Testis (tissue), 3 donors: ENCODE measurements around the gene NLRP6. TPM values are rescaled to one million over a fixed set of nuclear protein-coding genes. Genes with fewer than 3 reads are reported as not detected.
"Not testable (repeated sequence)": the region's sequence is repeated elsewhere in the genome, so short reads cannot be mapped to it uniquely, and the experiment has no call there.

ENCODE experiments used
- DNase-seq: peaks from one replicate; pipeline ENCODE4 v3.0.0-alpha.2; 2019
- H3K27ac ChIP-seq, 2 donors: fragments of 200-600 bp; sonication (generic); one replicate each; pipeline ENCODE4 v1.5.1; 2019
- H3K27me3 ChIP-seq: fragments of 200-600 bp; sonication (generic); one replicate; pipeline ENCODE4 v1.5.1; 2019
- H3K36me3 ChIP-seq: fragments of 200-600 bp; sonication (generic); one replicate; pipeline ENCODE4 v1.5.1; 2017; ENCODE audit warnings: low read depth; ENCODE audit errors: missing control alignments
- H3K4me1 ChIP-seq: fragments of 200-600 bp; sonication (generic); one replicate; pipeline ENCODE4 v1.5.1; 2019
- H3K4me3 ChIP-seq, 2 donors: fragments of 200-600 bp; sonication (generic); one replicate each; pipeline ENCODE4 v1.5.1; 2017 to 2019
- H3K9me3 ChIP-seq: fragments of 200-600 bp; sonication (generic); one replicate; pipeline ENCODE4 v1.5.1; 2017
- POLR2A ChIP-seq: fragments of 450-650 bp; IDR thresholded peaks from one replicate; pipeline ENCODE4 v1.6.1; 2017; ENCODE audit warnings: antibody characterized with exemption, mild to moderate bottlenecking, moderate library complexity
- WGBS, 2 donors: methylation state at CpG; one replicate each; pipeline ENCODE4 v1.1.5; 2018; 5-methylcytosine and 5-hydroxymethylcytosine counted together
- intact Hi-C: fragments of 100-400 bp; cut with DNase I; formaldehyde crosslinking; loops from one replicate; pipeline ENCODE4 v1.15.1; 2023; ENCODE audit warnings: low total_unique reads
- polyA plus RNA-seq: library from polyadenylated mRNA; stranded (reverse); fragments of 350-450 nt; fragmentation: Illumina TruSeq; extraction: RNeasy Lipid Tissue Mini Kit (QIAGEN cat#74804); gene quantifications from one replicate; pipeline ENCODE4 v1.2.3, GENCODE V29; 2014; ENCODE audit warnings: low read depth, low replicate concordance; ENCODE audit not compliant: insufficient read depth
- total RNA-seq, 2 donors: library from RNA; depleted of rRNA; stranded (reverse); fragments of >200 nt; gene quantifications; one replicate each; pipeline ENCODE4 v1.2.3, GENCODE V29; 2016
- TF ChIP-seq, protein P1 (sequence below), 3 experiments: fragments of 450-650 bp in 2 of 3; fragments of 200-600 bp in 1 of 3; sonication (generic) in 1 of 3; IDR thresholded peaks; one replicate each; pipeline ENCODE4 v1.5.1; 2016 to 2019; ENCODE audit warnings: antibody characterized with exemption in 3 of 3, mild to moderate bottlenecking in 2 of 3, moderate library complexity in 1 of 3

NLRP6 gene
- total and polyA plus RNA-seq, 3 donors from 2014 or later, result 0.26 to 2.4 (median 0.31) TPM

DNA sequence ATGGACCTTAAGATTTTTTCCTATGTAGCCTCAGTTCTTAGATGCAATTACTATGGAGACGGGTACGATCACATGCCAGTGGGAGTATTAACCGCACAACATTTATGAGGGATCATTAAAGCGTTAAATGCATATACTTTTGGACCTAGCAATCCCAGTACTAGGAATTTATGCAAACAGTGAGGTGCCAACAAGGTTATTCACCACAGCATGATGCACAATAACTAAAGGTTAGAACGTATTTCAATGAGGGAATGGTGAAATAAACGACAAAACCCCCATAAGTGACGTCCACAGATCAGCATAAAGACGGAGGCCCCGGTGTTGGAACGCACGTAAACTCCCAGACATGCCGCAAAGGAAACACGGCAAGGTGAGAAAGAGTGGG, 42.6 kb upstream of the NLRP6 start:
- WGBS, 2 donors, result 1 to 6% methylated on average over 13 of the region's 13 CpGs
- Histone ChIP-seq H3K27me3 (no peaks in the 10 kb centered on the region), H3K4me3 (peak overlapping the region; percentile 95 to 99), H3K9me3 (no peaks in the 10 kb centered on the region), H3K27ac (peak overlapping the region; percentile 51 to 86), H3K4me1 (peaks cover 16% of the 10 kb centered on the region), H3K36me3 (no peaks in the 10 kb centered on the region)
- no peak for DNase-seq
- no peak for TF ChIP-seq POLR2A
- TF ChIP-seq, protein P1, sequence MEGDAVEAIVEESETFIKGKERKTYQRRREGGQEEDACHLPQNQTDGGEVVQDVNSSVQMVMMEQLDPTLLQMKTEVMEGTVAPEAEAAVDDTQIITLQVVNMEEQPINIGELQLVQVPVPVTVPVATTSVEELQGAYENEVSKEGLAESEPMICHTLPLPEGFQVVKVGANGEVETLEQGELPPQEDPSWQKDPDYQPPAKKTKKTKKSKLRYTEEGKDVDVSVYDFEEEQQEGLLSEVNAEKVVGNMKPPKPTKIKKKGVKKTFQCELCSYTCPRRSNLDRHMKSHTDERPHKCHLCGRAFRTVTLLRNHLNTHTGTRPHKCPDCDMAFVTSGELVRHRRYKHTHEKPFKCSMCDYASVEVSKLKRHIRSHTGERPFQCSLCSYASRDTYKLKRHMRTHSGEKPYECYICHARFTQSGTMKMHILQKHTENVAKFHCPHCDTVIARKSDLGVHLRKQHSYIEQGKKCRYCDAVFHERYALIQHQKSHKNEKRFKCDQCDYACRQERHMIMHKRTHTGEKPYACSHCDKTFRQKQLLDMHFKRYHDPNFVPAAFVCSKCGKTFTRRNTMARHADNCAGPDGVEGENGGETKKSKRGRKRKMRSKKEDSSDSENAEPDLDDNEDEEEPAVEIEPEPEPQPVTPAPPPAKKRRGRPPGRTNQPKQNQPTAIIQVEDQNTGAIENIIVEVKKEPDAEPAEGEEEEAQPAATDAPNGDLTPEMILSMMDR (IDR thresholded peaks at IDR 0.05), result no peak
- intact Hi-C loops, result no loop called here

DNA sequence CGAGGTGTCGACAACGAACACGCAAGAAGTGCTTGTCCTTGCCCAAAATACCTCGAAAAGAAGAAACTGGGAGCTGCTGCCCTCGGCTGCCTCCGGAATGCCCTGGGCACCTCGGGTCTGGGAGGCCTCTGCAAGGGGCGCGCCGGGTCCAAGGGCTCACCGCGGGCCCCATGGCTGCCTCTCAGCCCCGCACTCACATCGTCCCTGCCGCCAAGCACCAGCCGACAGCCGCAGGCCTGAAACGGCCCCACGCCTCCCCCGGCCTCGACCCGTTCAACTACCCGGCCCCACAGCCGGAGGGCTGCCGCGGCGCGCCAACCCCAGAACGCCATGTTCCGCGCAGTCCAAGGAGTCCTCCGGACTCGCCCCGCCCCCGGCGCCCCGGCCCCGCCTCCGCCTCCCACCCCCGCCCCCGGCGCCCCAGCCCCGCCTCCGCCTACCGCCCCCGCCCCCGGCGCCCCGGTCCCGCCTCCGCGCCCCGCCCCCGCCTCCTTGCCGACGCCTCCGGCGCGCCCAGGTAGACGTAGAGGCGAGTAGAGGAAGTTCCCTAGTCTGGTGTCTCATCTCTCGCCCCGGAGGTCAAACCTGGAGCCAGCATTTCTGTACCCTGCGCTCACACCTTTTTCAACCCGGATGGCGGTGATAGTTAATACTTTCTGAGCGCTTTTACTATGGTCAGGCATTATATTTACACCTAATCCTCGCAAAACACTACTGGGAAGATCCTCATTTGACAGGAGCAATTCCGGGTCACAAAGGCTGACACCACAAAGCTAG, 42.0 kb upstream of the NLRP6 start, which contains the start of gene SIRT3:
Gene SIRT3 (minus strand): TSS at position 346 of the 777 bp plus-strand sequence. CDS start 14 bp downstream, at position 332.
- TF ChIP-seq, protein P1 (IDR thresholded peaks at IDR 0.05), result no peak
- no peak for TF ChIP-seq POLR2A
- Histone ChIP-seq H3K27me3 (no peaks in the 10 kb centered on the region), H3K27ac (peak within 1 kb of the TSS; percentile 79 to 90), H3K36me3 (no peaks in the 10 kb centered on the region), H3K4me3 (peak within 1 kb of the TSS; percentile 95 to 99), H3K4me1 (peaks cover 20% of the 10 kb centered on the region), H3K9me3 (no peaks in the 10 kb centered on the region)
- intact Hi-C loops, result no loop called here
- peak; percentile 89 for DNase-seq
- WGBS, 2 donors, result 0 to 1% methylated on average over 26 to 46 of the region's 70 CpGs

- Histone ChIP-seq H3K4me3 (peak within 1 kb of the TSS; percentile 95 to 99), H3K9me3 (no peaks in the 10 kb centered on the region), H3K27me3 (no peaks in the 10 kb centered on the region), H3K4me1 (peaks cover 24% of the 10 kb centered on the region), H3K36me3 (no peaks in the 10 kb centered on the region), H3K27ac (peak within 1 kb of the TSS; percentile 79 to 90)
- DNase-seq, result peak; percentile 89
- intact Hi-C loops, result no loop called here
- TF ChIP-seq, protein P1 (IDR thresholded peaks at IDR 0.05), result no peak
- TF ChIP-seq POLR2A, result no peak
- WGBS, 2 donors, result 1 to 2% methylated on average over 41 to 62 of the region's 62 CpGs
Observed at GRCh38 chr11:236774-237767, 41.1 kb upstream of the NLRP6 start, which contains the start of gene PSMD13. PSMD13 (plus strand) TSS chr11:236976; CDS start chr11:237050, 74 bp downstream.

- H3K4me1 ChIP-seq, result peaks cover 24% of the 10 kb centered on the region
- H3K9me3 ChIP-seq, H3K27me3 ChIP-seq, DNase-seq, H3K4me3 ChIP-seq, H3K36me3 ChIP-seq, intact Hi-C loops, H3K27ac ChIP-seq: not testable (repeated sequence)
- WGBS, 2 donors, result 48 to 57% methylated on average over 7 of the region's 7 CpGs
Observed at GRCh38 chr11:238346-238745, 39.9 kb upstream of the NLRP6 start.

DNA sequence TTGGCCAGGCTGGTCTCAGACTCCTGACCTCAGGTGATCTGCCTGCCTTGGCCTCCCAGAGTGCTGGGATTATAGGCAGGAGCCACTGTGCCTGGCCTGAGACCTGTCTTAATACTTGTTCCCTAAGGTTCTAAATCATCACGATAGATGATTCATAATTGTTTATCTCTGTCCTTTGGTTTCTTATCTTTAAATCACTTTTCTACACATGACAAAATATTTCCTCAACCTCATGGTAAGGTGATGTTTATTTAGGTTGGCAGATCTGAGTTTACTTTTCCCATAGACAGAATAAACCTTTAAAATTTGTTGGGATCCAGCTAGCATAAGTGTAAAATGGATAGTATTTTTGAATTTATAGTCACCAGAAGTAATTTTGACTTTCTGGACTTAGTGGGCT, 37.9 kb upstream of the NLRP6 start:
- peaks cover 20% of the 10 kb centered on the region for H3K4me1 ChIP-seq
- no peaks in the 10 kb centered on the region for H3K27me3 ChIP-seq
- 74 to 81% methylated on average over 1 of the region's 1 CpG for WGBS, 2 donors
- no peak overlapping the region for H3K4me3 ChIP-seq
- H3K27ac ChIP-seq, result no peak overlapping the region
- H3K9me3 ChIP-seq, result no peaks in the 10 kb centered on the region
- DNase-seq, result no peak
- no peak for TF ChIP-seq POLR2A
- TF ChIP-seq, protein P1 (IDR thresholded peaks at IDR 0.05), result no peak
- intact Hi-C loops, result no loop called here
- H3K36me3 ChIP-seq, result no peaks in the 10 kb centered on the region
